Ishikawa (cell line): Measurements from ENCODE around the gene CABLES1.

Source experiments
- EP300 ChIP-seq: IDR thresholded peaks from 2 replicates; pipeline ENCODE4 v1.6.1; 2012; ENCODE audit warnings: borderline replicate concordance
- FOXM1 ChIP-seq: IDR thresholded peaks from 2 replicates; pipeline ENCODE4 v1.6.1; 2012; ENCODE audit warnings: low read depth, borderline replicate concordance
- MAX ChIP-seq: IDR thresholded peaks from 2 replicates; pipeline ENCODE4 v1.6.1; 2012
- RAD21 ChIP-seq: IDR thresholded peaks from 2 replicates; pipeline ENCODE4 v1.6.1; 2012; ENCODE audit warnings: low read depth
- TAF1 ChIP-seq: IDR thresholded peaks from 2 replicates; pipeline ENCODE4 v1.6.1; 2012; ENCODE audit warnings: low read depth, mild to moderate bottlenecking
- TCF12 ChIP-seq: IDR thresholded peaks from 2 replicates; pipeline ENCODE4 v1.6.1; 2012; ENCODE audit warnings: low read depth

- no peak for TF ChIP-seq FOXM1
- TF ChIP-seq EP300: no peak
- no peak for TF ChIP-seq TAF1
- no peak for TF ChIP-seq RAD21
- TF ChIP-seq MAX: no peak
- TF ChIP-seq TCF12: no peak
These were observed 107.9 kb downstream of the CABLES1 start for GRCh38 chr18:23243178-23243577.
